GM18951 (cell line): Measurements from ENCODE around the gene GNB1L.
"Not testable (repeated sequence)": the region's sequence is repeated elsewhere in the genome, so short reads cannot be mapped to it uniquely, and the experiment has no call there.

Experiments
- POLR2A ChIP-seq: IDR thresholded peaks from 4 replicates; pipeline ENCODE4 v1.6.1; 2011; ENCODE audit warnings: mild to moderate bottlenecking; ENCODE audit not compliant: insufficient read length, insufficient read depth; ENCODE audit errors: extremely low read depth
- in situ Hi-C: fragments of 300-500 bp; cut with MboI; formaldehyde crosslinking; loops from one replicate; pipeline ENCODE4 v1.12.0; 2022; ENCODE audit warnings: low sequenced_read_pairs, mixed read lengths, inconsistent platforms; ENCODE audit not compliant: unreplicated experiment

GNB1L gene

GRCh38 chr22:19779011-19779421 lies 75.7 kb downstream of the GNB1L start:
- TF ChIP-seq POLR2A: no peak
- in situ Hi-C loops: no loop called here

- in situ Hi-C loops: not testable (repeated sequence)
These were observed 77.5 kb downstream of the GNB1L start for GRCh38 chr22:19777192-19777591.

- TF ChIP-seq POLR2A: no peak
- in situ Hi-C loops: no loop called here
These were observed 78.1 kb downstream of the GNB1L start for GRCh38 chr22:19776433-19777031.

DNA sequence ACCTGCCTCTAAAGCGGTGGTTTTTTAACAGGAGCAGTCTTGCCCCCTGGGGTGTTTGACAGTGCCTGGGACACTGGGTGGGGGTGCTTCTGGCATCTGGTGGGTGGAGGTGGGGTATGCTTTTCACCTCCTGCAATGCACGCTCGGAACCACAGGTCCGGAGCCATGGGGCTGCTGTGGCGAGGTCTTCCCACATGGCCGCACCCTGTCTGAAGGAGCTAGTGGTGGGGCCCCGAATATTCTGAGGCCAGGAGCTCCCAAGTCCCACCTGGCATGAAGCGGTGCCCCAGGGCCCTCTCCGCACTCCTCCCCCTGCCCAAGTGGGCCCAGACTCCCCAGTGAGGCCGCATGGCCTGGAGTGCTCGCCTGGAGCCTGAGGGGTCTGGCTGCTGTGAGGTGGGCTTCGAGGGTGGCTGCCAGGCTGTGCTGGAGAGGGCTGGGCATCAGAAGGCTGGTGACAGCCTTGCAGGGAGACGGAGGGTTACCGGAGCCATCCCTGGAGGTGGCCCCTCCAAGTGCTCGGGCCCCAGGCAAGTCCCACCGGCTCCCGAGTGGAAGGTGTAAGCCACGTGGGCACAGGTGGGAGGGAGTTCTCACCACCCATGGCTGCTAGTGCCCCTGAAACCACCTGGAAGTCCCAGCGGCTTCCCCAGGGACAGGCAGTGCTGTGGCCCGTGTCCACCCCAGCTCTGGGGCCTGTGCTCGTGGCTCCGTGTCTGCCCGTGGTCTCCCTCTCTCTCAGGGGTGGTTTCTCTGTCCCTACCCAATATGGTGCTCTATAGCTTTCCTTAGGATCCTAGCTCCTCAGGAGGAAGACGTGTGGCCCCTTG lies 79.0 kb downstream of the GNB1L start:
- TF ChIP-seq POLR2A: no peak
- in situ Hi-C loops: no loop called here

DNA sequence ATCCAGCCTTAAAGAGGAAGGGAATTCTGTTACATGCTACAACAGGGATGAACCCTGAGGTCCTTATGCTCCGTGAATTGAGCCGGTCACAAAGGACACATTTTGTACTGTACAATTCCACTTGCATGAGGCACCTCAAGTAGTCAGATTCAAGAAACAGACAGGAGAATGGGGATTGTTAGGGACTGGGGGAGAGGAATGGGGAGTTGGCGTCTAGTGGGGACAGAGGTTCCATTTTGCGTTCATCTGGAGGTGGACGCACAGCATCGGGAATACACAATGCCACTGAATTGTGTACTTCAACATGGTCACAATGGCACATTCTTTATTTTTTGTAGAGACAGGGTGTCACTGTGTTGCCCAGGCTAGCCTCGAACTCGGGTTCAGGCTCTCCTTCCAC lies 80.0 kb downstream of the GNB1L start:
- no peak for TF ChIP-seq POLR2A
- in situ Hi-C loops: no loop called here

DNA sequence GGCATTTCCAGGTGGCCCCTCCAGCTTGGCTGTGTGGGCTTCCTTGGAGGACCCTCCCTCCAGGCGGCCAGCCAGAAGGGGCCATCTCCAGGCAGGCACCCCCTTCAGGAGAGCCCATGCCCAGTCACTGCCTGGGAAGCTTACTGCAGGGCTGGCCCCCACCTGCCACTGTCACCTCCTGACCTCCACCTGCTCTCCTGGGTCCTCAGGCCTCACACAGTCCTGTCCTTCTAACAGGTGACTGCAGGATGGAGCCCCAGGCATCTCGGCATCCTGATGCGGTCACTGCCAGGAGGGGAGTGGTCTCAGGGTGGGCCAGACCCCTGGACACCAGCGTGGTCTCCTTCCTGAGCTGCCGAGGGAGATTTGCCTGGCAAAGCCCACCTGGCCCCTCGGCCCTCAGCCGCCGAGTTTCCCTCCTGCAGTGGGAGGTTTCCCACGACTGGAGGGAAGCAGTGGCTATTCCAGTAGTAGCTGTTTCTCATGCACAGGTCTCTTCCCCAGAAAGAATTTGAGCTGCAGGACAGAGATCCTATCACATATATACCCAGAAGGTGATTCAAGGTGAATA lies 81.1 kb downstream of the GNB1L start:
- in situ Hi-C loops: no loop called here
- TF ChIP-seq POLR2A: no peak

- TF ChIP-seq POLR2A: no peak
- in situ Hi-C loops: no loop called here
These were observed 81.8 kb downstream of the GNB1L start for GRCh38 chr22:19772673-19773469.

- TF ChIP-seq POLR2A: no peak
- in situ Hi-C loops: no loop called here
These were observed 82.3 kb downstream of the GNB1L start for GRCh38 chr22:19772422-19772672.

DNA sequence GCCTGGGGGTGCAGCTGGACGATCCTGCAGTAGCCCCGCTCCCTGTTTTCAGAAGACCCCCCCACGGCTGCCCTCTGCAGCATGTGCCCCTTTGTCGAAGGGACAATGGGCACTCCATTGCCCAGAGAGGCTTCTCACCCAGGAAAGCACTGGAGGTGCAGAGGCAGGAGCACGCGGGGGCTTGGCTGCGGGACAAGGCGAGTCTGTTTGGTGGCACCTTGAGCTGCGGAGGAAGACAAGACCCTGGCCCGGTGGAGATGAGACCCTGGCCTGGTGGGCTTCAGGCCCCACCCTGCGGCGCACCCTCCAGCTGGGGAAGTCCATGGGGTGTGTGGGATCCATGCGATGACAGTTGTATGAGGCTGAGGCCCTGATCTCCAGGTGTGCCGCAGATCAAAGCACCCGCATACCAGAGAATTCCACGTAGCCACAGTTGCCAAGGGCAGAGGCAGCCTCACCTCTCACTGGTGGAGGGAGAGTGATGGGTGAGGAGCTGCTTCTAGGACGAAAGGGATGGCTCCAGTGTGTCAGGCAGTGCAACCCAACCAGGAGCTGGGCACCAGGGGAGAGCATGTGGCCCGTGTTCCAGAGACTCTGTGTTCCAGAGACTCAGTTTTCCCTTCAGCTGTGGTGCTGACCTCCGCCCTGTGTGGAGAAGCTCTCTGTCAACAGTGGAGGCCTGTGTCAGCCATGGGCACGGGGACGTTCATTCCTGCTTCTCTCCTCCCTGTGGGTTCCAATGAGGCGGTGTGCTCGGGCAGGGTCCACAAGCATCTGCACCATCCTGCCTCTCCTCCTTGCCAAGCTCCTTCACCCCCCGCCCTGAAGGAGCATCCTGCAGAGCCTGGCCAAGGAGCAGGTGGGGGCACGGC lies 84.1 kb downstream of the GNB1L start:
- in situ Hi-C loops: no loop called here
- TF ChIP-seq POLR2A: no peak

GRCh38 chr22:19769393-19769715 lies 85.3 kb downstream of the GNB1L start:
- in situ Hi-C loops: no loop called here
- TF ChIP-seq POLR2A: no peak

GRCh38 chr22:19767427-19768341 lies 87.0 kb downstream of the GNB1L start:
- in situ Hi-C loops: no loop called here
- no peak for TF ChIP-seq POLR2A
